HG02943 (cell line): ENCODE data around the gene COL8A2.

Experiments used
- ATAC-seq: cut with Tn5 transposase; IDR thresholded peaks from one replicate; pipeline ENCODE4 v1.9.1; 2021; ENCODE audit warnings: mild to moderate bottlenecking, low read depth, moderate library complexity; ENCODE audit not compliant: unreplicated experiment

COL8A2 gene

GRCh38 chr1:36157973-36158826, 33.2 kb upstream of the COL8A2 start:
- ATAC-seq = no peak

- no peak for ATAC-seq
Observed at GRCh38 chr1:36157115-36157903, 32.3 kb upstream of the COL8A2 start.

- no peak for ATAC-seq
Observed at GRCh38 chr1:36156329-36157114, 31.5 kb upstream of the COL8A2 start.

- no peak for ATAC-seq
Observed at GRCh38 chr1:36155408-36156328, 30.6 kb upstream of the COL8A2 start, which contains the start of gene MAP7D1. Gene MAP7D1 (plus strand): TSS chr1:36156160. CDS start chr1:36156418, 258 bp downstream.

- ATAC-seq = no peak
Observed at GRCh38 chr1:36154765-36155407, 29.9 kb upstream of the COL8A2 start.

GRCh38 chr1:36154335-36154734, 29.3 kb upstream of the COL8A2 start:
- ATAC-seq = no peak

GRCh38 chr1:36153476-36153875, 28.5 kb upstream of the COL8A2 start:
- no peak for ATAC-seq

GRCh38 chr1:36151845-36152203, 26.8 kb upstream of the COL8A2 start:
- ATAC-seq = no peak

- ATAC-seq = no peak
Observed at GRCh38 chr1:36151134-36151844, 26.3 kb upstream of the COL8A2 start.

GRCh38 chr1:36150296-36151133, 25.5 kb upstream of the COL8A2 start:
- peak; percentile 42 for ATAC-seq

- no peak for ATAC-seq
Observed at GRCh38 chr1:36149973-36150295, 24.9 kb upstream of the COL8A2 start.

GRCh38 chr1:36149237-36149972, 24.4 kb upstream of the COL8A2 start, which contains the start of gene TRAPPC3:
Gene TRAPPC3 (minus strand): TSS chr1:36149486. CDS start chr1:36149378, 108 bp downstream.
- peak; percentile 88 for ATAC-seq

- no peak for ATAC-seq
Observed at GRCh38 chr1:36148821-36149236, 23.8 kb upstream of the COL8A2 start.

- ATAC-seq = no peak
Observed at GRCh38 chr1:36144413-36144812, 19.4 kb upstream of the COL8A2 start.

GRCh38 chr1:36143424-36143823, 18.4 kb upstream of the COL8A2 start:
- no peak for ATAC-seq

- ATAC-seq = no peak
Observed at GRCh38 chr1:36142121-36142520, 17.1 kb upstream of the COL8A2 start.

- no peak for ATAC-seq
Observed at GRCh38 chr1:36139521-36139920, 14.5 kb upstream of the COL8A2 start.
